GM19467 (cell line): Measurements from ENCODE around the gene NFKBIA.
"Not testable (repeated sequence)": the region's sequence is repeated elsewhere in the genome, so short reads cannot be mapped to it uniquely, and the experiment has no call there.

Experiments used
- ATAC-seq: cut with Tn5 transposase; IDR thresholded peaks from one replicate; pipeline ENCODE4 v1.9.1; 2021; ENCODE audit warnings: mild to moderate bottlenecking, moderate library complexity; ENCODE audit not compliant: unreplicated experiment

NFKBIA gene

GRCh38 chr14:35392103-35392502 is 12.4 kb downstream of the NFKBIA start:
- no peak for ATAC-seq

DNA sequence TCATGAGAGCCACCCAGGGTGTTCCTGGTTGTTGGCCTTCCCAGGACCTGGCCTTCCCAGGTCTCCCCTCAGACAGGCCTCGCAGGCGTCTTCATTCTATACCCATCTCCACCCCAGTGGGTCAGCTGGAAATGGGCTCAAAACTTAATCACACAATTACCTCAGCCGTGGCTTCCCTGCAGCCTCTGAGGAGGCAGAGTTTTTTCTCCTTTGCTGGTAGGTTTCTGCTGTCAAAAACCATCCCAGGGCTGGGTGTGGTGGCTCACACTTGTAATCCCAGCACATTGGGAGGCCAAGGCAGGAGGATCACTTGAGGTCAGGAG is 13.2 kb downstream of the NFKBIA start:
- no peak for ATAC-seq

- ATAC-seq, result no peak
Observed at GRCh38 chr14:35390577-35391387, 13.8 kb downstream of the NFKBIA start.

- no peak for ATAC-seq
Observed at GRCh38 chr14:35389315-35389667, 15.3 kb downstream of the NFKBIA start.

DNA sequence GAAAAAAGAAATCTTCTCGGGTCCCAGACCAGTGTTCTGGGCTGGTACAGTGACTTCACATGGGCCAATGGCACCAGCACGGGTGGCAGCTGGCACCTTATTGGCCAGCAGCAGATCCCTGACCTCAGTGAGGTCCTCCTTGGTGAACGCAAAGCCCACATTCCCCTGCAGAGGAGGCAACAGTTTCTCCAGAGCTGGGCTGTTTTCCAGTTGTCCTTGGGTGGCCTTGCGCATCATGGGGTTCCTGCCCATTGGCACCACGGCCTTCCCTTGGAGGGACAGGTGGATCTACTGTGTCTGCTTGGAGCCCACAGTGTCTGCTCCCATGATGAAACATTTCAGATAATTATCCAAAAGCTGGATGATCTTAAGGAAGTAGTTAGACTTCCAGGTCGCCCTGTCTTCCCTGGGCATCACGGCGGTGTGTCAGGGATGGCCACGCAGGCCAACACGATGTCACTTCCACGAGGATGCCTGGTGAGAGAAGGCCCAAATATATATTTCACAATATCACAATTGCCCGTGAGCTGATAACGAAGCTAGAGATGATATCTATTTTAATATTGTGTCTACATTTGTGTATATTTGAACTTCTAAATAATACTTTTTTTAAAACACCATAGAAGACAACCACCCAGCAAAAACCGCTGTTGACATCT is 15.8 kb downstream of the NFKBIA start:
- ATAC-seq, result no peak

- no peak for ATAC-seq
Observed at GRCh38 chr14:35387713-35388579, 16.6 kb downstream of the NFKBIA start.

- ATAC-seq, result no peak
Observed at GRCh38 chr14:35387219-35387618, 17.3 kb downstream of the NFKBIA start.

DNA sequence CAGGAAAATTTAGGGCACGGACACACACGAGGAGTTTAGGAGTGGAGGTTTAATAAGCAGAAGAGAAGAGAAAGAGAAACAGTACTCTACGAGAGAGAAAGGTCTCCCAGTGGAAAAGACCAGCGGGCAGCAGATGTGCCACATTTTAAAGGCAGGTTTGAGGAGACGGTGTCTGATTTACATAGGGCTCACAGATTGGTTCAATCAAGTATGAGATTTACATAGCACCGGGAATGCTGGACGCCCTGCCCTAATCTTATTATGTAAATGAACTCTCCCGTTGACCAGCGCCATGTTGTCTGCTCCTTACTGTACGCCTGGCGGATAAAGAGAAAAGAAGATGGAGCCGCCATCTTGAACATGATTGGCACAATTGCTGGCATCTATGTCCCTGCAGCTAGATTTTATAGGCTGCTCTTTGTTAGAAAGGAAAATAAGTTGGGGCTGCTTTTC is 17.9 kb downstream of the NFKBIA start:
- ATAC-seq, result no peak

DNA sequence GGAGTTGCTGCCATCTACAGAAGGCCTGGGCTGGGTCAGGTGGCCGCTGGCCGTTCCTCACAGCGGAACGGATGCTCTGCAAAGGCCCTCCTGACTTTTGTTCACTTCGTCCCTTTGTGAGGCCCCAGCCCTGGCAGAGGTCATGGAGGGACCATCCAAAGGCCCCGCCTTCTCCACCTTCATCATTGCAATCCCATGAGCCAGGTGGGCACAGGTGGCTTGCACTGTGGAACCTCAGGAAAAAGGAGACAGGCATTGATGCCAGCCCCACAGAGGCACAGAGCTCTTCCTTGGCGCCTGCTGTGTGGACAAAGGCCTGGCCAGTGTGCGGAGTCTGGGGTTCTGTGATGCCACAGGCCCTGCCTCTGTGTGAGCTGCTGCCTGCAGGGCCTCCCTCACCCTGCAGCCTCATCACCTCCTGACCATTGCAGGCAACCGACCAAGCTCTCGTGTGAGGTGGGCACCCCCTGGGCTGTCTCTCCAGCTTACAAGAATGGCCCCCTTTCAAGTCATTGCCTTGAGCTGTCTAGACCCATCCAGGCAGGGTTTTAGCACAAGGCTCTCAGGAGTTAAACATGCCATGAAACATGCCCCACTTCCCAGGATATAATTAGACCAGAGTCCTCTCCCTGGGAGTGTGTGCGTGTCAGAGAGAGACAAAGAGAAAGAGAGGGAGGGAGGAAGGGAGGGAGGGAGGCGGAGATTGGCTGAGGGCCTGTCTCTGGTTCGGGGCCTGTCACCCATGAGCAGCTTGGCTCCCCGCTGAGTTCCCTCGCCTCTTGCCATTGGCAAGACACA is 19.3 kb downstream of the NFKBIA start:
- no peak for ATAC-seq

DNA sequence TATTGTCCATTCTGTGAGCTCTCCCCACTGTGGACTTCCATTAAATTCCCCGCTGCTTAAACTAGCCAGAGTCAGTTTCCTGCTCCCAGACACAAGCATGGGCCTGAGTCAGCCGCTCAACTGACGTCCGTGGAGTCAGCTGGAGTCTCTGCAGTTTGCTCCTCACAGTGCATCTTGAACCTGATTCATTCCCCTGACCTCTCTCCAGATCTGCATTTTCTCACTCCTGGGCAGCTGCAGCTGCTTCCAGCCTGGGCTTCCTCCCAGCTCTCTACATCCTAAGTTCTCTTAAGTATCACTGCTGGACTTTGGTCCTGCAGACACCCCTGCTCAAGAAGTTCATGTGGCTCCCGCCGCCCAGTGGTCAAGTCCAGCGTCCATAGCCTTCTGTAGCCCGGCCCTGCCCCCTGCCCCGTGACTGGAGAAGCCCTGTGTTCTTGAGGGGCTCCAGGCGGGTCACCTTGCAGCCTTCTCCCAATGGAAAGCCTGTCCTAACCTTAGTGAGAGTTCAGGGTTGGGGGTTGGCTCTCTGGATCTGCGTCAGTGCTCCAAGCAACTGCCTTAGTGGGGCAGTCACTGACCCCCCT is 20.0 kb downstream of the NFKBIA start:
- no peak for ATAC-seq

DNA sequence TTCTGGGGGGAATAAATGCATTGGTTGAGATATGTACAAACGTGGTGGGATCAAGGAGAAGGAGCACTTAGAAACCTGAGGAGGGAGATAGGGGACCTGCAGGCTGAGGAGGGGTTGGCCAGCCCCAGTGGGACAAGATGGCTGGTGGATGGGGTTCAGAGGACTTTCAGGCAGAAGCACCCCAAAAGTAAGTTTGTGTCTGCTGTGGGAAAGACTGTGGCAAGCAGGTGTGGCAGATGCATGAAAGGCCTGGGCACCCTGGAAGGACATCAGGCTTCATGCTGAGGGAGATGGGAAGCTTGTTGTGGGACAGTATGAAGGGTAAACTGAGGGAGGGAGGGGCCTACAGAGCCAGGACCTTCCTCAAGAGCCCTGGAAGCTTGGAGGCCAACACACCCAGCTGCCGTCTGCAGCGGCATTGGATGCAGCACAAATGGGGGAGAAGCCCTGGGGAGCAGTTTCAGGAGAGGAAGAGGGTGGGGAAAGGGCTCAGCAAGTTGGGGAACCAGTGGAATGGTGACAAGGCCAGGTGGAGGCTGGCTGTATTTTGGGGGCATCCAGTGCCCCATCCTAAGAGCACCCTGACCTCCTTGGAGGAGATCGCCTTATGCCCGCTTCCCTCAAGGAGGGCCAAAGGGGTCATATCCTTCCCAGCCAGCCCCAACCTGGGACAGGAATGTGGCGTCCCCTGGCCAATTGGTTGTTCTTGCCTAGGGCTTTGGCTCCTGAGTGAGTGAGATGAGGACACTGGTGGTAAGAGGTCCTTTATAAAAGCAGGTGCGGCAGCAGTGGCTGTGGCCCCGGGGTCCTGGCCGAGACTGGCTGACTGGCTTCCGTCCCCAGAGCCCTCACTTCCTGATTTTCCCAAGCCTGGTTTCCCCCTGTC is 20.7 kb downstream of the NFKBIA start:
- ATAC-seq, result no peak

DNA sequence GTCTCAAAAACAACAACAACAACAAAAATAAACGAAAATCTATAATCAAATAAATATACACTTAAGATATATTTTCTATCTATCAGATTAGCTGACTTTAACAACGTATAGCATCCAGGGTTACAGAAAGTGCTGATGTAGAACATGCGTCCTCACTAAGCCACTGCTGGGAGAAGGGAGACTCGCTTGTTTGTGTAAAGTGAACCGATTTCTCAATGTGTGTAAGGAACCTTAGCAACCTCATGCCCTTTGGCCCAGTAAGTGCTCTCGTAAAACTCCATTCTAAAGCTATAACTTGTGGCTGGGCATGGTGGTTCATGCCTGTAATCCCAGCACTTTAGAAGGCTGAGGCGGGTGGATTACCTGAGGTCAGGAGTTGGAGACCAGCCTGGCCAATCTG is 23.8 kb downstream of the NFKBIA start:
- no peak for ATAC-seq

- ATAC-seq, result not testable (repeated sequence)
Observed at GRCh38 chr14:35379234-35379933, 25.2 kb downstream of the NFKBIA start.

DNA sequence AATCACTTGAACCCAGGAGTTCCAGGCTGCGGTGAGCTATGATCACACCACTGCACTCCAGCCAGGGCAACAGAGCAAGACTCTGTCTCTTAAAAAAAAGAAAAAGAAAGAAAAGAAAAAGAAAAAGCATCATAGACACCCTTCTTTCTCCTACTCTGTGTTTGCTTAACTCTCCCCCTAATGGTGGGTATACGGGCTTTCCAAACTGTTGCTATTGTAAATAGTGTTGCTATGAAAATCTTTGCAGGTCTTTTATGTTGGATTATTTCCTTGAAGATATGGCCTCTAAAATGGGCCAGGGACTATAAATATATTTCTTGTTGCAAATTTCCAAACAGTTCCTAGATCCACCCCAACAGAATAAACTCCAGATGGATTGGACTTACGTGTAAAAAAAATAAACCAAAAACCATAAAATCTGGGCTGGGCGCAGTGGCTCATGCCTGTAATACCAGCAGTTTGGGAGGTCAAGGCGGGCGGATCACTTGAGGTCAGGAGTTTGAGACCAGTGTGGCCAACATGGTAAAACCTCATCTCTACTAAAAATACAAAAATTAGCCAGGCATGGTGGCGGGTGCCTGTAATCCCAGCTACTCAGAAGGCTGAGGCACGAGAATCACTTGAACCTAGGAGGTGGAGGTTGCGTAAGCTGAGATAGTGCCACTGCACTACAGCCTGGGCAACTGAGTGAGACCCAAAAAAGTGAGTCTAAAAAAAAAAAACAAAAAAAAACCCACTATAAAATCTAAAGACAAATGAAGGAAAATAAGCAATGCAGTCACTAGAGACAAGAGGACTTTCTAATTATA is 25.9 kb downstream of the NFKBIA start:
- no peak for ATAC-seq

GRCh38 chr14:35375558-35376025 is 29.0 kb downstream of the NFKBIA start:
- ATAC-seq, result no peak

DNA sequence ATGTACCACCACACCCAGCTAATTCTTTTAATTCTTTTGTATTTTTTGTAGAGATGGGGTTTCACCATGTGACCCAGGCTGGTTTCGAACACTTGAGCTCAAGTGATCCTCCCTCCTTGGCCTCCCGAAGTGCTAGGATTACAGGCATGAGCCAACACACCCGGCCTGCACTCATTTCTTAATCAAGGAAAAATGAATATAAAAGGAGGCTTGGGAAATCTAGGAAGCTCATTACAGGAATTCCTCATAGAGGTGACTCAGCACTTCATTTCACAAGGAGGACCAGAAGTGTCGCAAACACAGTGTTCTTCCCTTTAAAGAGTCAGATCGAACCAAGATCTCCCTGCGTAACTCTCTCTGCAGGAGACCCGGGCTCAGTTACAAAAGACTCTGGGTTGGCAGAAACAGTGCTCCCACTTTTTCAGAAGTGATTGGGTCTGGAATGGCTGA is 30.3 kb downstream of the NFKBIA start:
- ATAC-seq, result no peak

DNA sequence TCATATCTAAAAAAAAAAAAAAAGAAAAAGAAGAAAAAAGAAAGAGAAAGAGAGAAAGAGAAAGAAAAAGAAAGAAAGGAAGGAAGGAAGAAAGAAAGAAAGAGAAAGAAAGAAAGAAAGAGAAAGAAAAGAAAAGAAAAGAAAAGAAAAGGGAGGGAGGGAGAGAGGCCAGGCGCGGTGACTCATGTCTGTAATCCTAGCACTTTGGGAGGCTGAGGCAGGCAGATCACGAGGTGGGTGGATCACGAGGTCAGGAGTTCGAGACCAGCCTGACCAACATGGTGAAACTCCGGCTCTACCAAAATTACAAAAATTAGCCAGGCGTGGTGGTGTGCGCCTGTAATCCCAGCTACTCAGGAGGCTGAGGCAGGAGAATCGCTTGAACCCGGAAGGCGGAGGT is 31.3 kb downstream of the NFKBIA start:
- not testable (repeated sequence) for ATAC-seq

DNA sequence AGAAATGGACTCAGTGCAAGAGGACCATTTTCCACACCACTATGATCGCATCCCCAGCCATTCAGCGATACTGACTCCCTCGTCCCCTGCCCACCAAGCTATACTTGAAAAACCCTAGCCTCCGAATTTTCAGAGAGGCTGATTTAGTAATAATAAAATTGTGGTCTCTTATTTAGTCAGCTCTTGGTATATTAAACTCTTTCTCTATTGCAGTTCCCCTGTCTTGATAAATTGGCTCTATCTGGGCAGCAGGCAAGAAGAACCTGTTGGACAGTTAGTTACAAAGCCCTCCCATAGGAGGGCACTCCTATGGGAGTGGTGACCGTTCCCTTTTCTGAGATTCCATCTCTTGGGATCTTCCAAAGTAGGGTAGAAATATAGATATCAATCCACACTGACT is 33.6 kb downstream of the NFKBIA start:
- ATAC-seq, result no peak
